ENCODE measurements around the gene WRAP53. TPM values are rescaled to one million over a fixed set of nuclear protein-coding genes. Genes with fewer than 3 reads are reported as not detected.

WRAP53 gene
- total RNA-seq, 1 donor from 2014 or later, result 41.1 TPM

- DNase-seq (ENCODE audit: low read depth, low spot score), result no peak
- Mint-ChIP-seq H3K9me3 (no peaks in the 10 kb centered on the region), H3K27ac (ENCODE audit: unreplicated experiment) (no peak overlapping the region), H3K4me3 (no peak overlapping the region), H3K27me3 (ENCODE audit: low read depth) (peaks cover 7% of the 10 kb centered on the region), H3K4me1 (peaks cover 7% of the 10 kb centered on the region), H3K36me3 (ENCODE audit: low read depth) (no peaks in the 10 kb centered on the region)
- TF ChIP-seq CTCF (conservative IDR thresholded peaks at IDR 0.05), result no peak
Measured at GRCh38 chr17:7729816-7730215, 41.5 kb downstream of the WRAP53 start.

GRCh38 chr17:7732981-7733539, 44.8 kb downstream of the WRAP53 start:
- no peak for TF ChIP-seq CTCF (conservative IDR thresholded peaks at IDR 0.05)
- no peak for DNase-seq (ENCODE audit: low read depth, low spot score)
- Mint-ChIP-seq H3K27ac (ENCODE audit: unreplicated experiment) (no peak overlapping the region), H3K4me1 (peaks cover 7% of the 10 kb centered on the region), H3K9me3 (no peaks in the 10 kb centered on the region), H3K36me3 (ENCODE audit: low read depth) (no peaks in the 10 kb centered on the region), H3K27me3 (ENCODE audit: low read depth) (peaks cover 25% of the 10 kb centered on the region), H3K4me3 (no peak overlapping the region)

GRCh38 chr17:7737601-7738000, 49.3 kb downstream of the WRAP53 start:
- Mint-ChIP-seq H3K27me3 (ENCODE audit: low read depth) (peaks cover 44% of the 10 kb centered on the region), H3K27ac (ENCODE audit: unreplicated experiment) (no peak overlapping the region), H3K9me3 (no peaks in the 10 kb centered on the region), H3K4me1 (no peaks in the 10 kb centered on the region), H3K36me3 (ENCODE audit: low read depth) (no peaks in the 10 kb centered on the region), H3K4me3 (no peak overlapping the region)
- TF ChIP-seq CTCF (conservative IDR thresholded peaks at IDR 0.05), result no peak
- DNase-seq (ENCODE audit: low read depth, low spot score), result no peak

GRCh38 chr17:7739746-7740145, 51.5 kb downstream of the WRAP53 start:
- no peak for TF ChIP-seq CTCF (conservative IDR thresholded peaks at IDR 0.05)
- no peaks in the 10 kb centered on the region for H3K9me3 Mint-ChIP-seq
- H3K27ac Mint-ChIP-seq (ENCODE audit: unreplicated experiment), result no peak overlapping the region
- H3K27me3 Mint-ChIP-seq (ENCODE audit: low read depth), result peaks cover 38% of the 10 kb centered on the region
- no peaks in the 10 kb centered on the region for H3K36me3 Mint-ChIP-seq (ENCODE audit: low read depth)
- no peak overlapping the region for H3K4me3 Mint-ChIP-seq
- peaks cover 4% of the 10 kb centered on the region for H3K4me1 Mint-ChIP-seq
- DNase-seq (ENCODE audit: low read depth, low spot score), result no peak

- H3K4me3 Mint-ChIP-seq, result no peak overlapping the region
- no peaks in the 10 kb centered on the region for H3K9me3 Mint-ChIP-seq
- peaks cover 38% of the 10 kb centered on the region for H3K27me3 Mint-ChIP-seq (ENCODE audit: low read depth)
- no peak for DNase-seq (ENCODE audit: low read depth, low spot score)
- H3K4me1 Mint-ChIP-seq, result peaks cover 8% of the 10 kb centered on the region
- no peak for TF ChIP-seq CTCF (conservative IDR thresholded peaks at IDR 0.05)
- H3K27ac Mint-ChIP-seq (ENCODE audit: unreplicated experiment), result no peak overlapping the region
- no peaks in the 10 kb centered on the region for H3K36me3 Mint-ChIP-seq (ENCODE audit: low read depth)
Measured at GRCh38 chr17:7740481-7741001, 52.3 kb downstream of the WRAP53 start.
